ENCODE results near the gene UNC119.

- TF ChIP-seq CTCF (IDR thresholded peaks at IDR 0.05; ENCODE audit: insufficient read depth, low read depth, low read length) (no peak), EZH2 (IDR thresholded peaks at IDR 0.05; ENCODE audit: insufficient read depth, low read length) (no peak)
Observed at GRCh38 chr17:28571361-28572122, 19.1 kb upstream of the UNC119 start, which contains the start of gene PIGS.
